Dendritic cell treated with granulocyte-macrophage colony-stimulating factor and Interleukin-4, amounts not matched to agents 40 ng/mL and 50 ng/mL, for 4 days (primary cell): Measurements from ENCODE around the gene KRTAP24-1.

Source experiments
- H3K27ac Mint-ChIP-seq: one replicate; pipeline ENCODE4 v1.8.0; 2022; ENCODE audit warnings: mild to moderate bottlenecking, mixed read lengths
- H3K27me3 Mint-ChIP-seq: one replicate; pipeline ENCODE4 v1.8.0; 2022; ENCODE audit warnings: mild to moderate bottlenecking, mixed read lengths
- H3K36me3 Mint-ChIP-seq: one replicate; pipeline ENCODE4 v1.8.0; 2022; ENCODE audit warnings: low read depth, mixed read lengths
- H3K4me1 Mint-ChIP-seq: one replicate; pipeline ENCODE4 v1.8.0; 2022; ENCODE audit warnings: low read depth, mixed read lengths
- H3K4me3 Mint-ChIP-seq: one replicate; pipeline ENCODE4 v1.8.0; 2022; ENCODE audit warnings: mild to moderate bottlenecking, moderate library complexity, mixed read lengths
- H3K9me3 Mint-ChIP-seq: one replicate; pipeline ENCODE4 v1.8.0; 2022; ENCODE audit warnings: mixed read lengths
- intact Hi-C: fragments of 100-400 bp; cut with micrococcal nuclease; formaldehyde crosslinking; loops from one replicate; pipeline ENCODE4 v1.15.0; 2022

Gene KRTAP24-1

DNA sequence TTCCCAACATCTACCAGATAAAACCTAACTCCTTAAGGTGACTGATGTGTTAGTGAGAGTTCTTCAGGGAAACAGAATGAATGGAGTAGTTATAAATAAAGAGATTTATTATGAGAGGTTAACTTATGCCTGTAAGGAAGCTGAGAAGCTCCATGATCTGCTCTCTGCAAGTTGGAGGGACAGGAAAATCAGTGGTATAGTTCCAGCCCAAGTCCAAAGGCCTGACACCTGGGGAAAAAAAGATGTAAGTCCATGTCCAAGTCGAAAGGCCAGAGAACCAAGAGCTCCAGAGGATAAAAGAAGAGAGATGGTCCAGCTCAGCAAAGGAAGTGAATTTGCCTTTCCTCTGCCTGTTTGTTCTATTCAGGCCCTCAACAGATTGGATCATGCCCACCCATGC is 27.1 kb downstream of the KRTAP24-1 start:
- no peak overlapping the region for H3K27ac Mint-ChIP-seq
- H3K27me3 Mint-ChIP-seq: no peaks in the 10 kb centered on the region
- intact Hi-C loops: no loop called here
- H3K4me3 Mint-ChIP-seq: no peak overlapping the region
- peaks cover 10% of the 10 kb centered on the region for H3K9me3 Mint-ChIP-seq
- H3K36me3 Mint-ChIP-seq: no peaks in the 10 kb centered on the region
- H3K4me1 Mint-ChIP-seq: no peaks in the 10 kb centered on the region

DNA sequence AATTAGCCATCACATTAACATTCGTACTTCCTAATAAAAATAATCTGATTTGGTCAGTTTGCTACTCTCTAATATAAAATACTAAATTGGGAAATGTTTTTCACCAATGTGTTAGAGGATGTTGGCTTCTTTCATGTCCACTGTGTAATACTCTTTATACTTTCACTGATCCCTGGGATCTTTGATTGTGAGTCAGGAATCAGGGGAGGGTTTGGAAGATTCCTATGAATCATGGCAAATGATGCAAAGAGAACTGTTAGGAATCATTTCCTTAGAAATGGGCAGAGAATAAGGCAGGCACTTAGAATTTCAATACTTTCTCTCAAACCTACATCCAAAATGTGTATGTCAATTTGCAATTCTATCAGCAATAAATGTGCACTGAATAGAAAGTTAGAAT is 31.0 kb downstream of the KRTAP24-1 start:
- intact Hi-C loops: no loop called here
- H3K4me1 Mint-ChIP-seq: no peaks in the 10 kb centered on the region

DNA sequence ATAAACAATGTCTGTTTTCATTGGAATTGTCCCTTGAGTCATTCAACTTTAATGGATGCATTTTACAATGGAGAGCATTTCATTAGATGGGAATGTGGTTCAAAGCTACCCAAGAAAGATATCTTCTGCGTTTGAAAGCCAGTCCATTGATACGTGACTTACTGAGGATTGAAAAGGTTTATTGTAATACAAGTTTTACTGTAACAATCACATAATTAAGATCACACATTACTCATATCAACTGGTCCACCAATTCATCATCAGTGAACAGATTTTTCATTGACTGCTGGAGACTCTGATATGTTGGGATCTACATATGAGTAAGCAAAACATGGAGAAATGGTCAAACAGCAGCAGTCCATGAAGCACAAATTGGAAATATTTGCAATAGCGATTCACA is 32.8 kb downstream of the KRTAP24-1 start:
- Mint-ChIP-seq H3K9me3 (peaks cover 10% of the 10 kb centered on the region), H3K27ac (no peak overlapping the region), H3K4me3 (no peak overlapping the region), H3K36me3 (no peaks in the 10 kb centered on the region), H3K4me1 (no peaks in the 10 kb centered on the region), H3K27me3 (no peaks in the 10 kb centered on the region)
- intact Hi-C loops: no loop called here

More for the DNA sequence above, 31.0 kb downstream of the KRTAP24-1 start:
- Mint-ChIP-seq H3K4me3 (no peak overlapping the region), H3K27me3 (no peaks in the 10 kb centered on the region), H3K9me3 (peaks cover 10% of the 10 kb centered on the region), H3K36me3 (no peaks in the 10 kb centered on the region), H3K27ac (no peak overlapping the region)

DNA sequence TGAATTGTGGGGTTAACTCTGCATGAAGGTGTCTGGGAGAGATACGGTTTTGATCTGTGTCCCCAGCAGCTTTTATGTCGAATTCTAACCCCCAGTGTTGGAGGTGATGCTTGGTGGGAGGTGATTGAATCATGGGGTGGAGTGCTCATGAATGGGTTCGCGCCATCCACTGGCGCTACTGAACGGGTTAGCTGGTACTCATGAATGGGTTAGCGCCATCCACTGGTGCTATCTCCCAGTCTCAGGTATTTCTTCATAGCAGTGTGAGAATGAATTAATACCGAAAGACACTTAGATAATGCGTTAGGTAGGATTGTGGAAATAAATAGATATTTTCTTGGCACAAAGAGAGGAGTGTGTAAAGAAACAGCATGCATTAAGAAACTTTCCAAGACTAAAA is 33.9 kb downstream of the KRTAP24-1 start:
- peaks cover 9% of the 10 kb centered on the region for H3K9me3 Mint-ChIP-seq
- no peaks in the 10 kb centered on the region for H3K36me3 Mint-ChIP-seq
- no peaks in the 10 kb centered on the region for H3K27me3 Mint-ChIP-seq
- H3K4me1 Mint-ChIP-seq: no peaks in the 10 kb centered on the region
- no peak overlapping the region for H3K27ac Mint-ChIP-seq
- no peak overlapping the region for H3K4me3 Mint-ChIP-seq
- intact Hi-C loops: no loop called here

DNA sequence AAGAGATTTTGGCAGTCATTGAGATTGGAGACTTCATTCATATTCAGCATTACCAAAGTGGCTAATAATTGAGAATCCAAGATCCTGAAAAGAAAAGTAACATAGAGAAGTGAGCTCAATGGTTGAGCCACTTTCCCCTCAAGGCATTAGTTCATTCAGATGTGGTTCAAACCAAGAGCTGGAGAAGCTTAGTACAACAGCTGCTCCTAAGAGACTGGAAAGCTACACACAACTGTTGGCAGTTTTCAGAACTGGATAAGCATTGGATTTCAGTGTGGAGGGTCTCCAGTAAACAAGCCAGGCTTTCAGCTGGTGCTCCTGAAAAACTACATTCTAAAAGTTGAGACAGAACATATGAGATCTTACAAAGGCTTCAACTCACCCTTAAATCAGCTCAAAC is 37.7 kb downstream of the KRTAP24-1 start:
- no peak overlapping the region for H3K27ac Mint-ChIP-seq
- intact Hi-C loops: no loop called here
- no peaks in the 10 kb centered on the region for H3K9me3 Mint-ChIP-seq
- H3K36me3 Mint-ChIP-seq: no peaks in the 10 kb centered on the region
- no peak overlapping the region for H3K4me3 Mint-ChIP-seq
- H3K4me1 Mint-ChIP-seq: no peaks in the 10 kb centered on the region
- no peaks in the 10 kb centered on the region for H3K27me3 Mint-ChIP-seq

DNA sequence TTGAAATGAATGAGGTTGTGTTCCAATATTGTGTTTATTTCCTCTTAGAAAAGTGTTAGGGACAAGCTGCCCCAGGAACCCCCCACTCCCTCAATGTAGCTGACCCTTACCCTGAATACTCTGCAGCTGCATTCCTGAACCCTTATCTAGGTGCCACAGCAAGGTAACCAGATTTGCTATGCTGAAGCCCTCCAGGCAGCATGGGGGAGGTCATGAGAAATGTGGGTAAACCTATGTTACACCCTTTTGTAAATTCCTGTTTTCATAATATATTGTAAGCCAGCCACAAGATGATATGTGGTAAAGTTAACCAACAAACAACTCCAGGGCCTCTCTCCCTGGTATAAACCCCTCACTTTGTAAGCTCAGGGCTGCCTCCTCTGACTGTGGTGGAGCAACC is 39.1 kb downstream of the KRTAP24-1 start:
- Mint-ChIP-seq H3K4me3 (no peak overlapping the region), H3K4me1 (no peaks in the 10 kb centered on the region), H3K27me3 (no peaks in the 10 kb centered on the region), H3K9me3 (no peaks in the 10 kb centered on the region), H3K36me3 (no peaks in the 10 kb centered on the region), H3K27ac (no peak overlapping the region)
- intact Hi-C loops: no loop called here

DNA sequence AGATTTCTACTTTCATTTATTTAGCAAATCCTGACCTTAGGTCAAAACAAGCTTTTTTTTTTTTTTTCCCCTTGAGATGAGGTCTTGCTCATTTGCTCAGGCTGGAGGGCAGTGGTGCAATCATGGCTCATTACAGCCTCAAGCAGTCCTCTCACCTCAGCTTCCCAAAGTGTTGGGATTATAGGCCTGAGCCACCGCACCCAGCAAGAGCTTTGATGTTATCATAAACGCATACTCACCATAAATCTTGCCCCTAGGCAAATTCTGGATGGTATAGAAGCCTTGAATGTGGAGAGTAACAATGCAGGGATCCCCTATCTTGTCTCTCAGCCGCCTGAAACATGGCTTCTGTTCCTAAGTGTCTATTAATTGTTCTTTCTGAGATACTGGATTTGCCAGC is 42.1 kb downstream of the KRTAP24-1 start:
- no peak overlapping the region for H3K27ac Mint-ChIP-seq
- no peaks in the 10 kb centered on the region for H3K9me3 Mint-ChIP-seq
- H3K27me3 Mint-ChIP-seq: no peaks in the 10 kb centered on the region
- H3K4me3 Mint-ChIP-seq: no peak overlapping the region
- H3K4me1 Mint-ChIP-seq: no peaks in the 10 kb centered on the region
- intact Hi-C loops: no loop called here
- no peaks in the 10 kb centered on the region for H3K36me3 Mint-ChIP-seq

DNA sequence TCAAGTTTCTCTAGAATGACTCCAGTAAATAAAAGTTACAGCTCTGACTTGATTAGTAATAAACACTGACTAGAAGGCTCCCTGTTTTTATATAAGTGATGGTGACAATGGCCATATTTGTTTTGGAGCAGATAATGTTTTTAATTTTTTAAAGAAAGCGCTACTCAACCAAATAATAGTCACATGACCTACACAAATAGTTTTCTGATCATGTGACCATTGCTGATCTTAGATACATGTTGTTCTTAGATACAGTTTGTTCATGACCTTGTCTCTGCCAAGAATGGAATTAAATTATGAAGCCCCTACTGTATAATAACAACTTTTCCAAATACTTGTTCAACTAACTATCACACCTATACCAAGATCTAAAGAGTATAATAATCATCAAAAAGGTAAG is 44.6 kb downstream of the KRTAP24-1 start:
- H3K9me3 Mint-ChIP-seq: no peaks in the 10 kb centered on the region
- no peak overlapping the region for H3K27ac Mint-ChIP-seq
- no peaks in the 10 kb centered on the region for H3K4me1 Mint-ChIP-seq
- intact Hi-C loops: no loop called here
- no peak overlapping the region for H3K4me3 Mint-ChIP-seq
- H3K27me3 Mint-ChIP-seq: no peaks in the 10 kb centered on the region
- no peaks in the 10 kb centered on the region for H3K36me3 Mint-ChIP-seq

DNA sequence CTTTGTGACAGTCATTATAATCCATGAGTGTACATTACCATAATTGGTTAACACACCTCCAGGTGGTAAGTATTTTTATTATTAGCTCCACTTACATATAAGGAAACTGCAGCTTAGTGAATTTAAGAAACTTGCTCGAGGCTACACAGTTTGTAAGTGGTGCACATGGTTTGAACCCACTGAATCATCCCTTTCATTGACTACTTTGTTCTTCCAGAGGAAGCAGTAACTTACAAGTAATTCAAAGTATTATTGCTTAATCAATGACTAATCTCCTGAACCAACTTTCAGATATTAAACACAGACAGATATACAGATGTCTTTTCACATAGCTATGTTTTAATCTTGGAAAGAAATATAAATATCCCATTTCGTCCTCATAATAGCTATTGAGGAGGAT is 48.1 kb downstream of the KRTAP24-1 start:
- Mint-ChIP-seq H3K27me3 (no peaks in the 10 kb centered on the region), H3K36me3 (no peaks in the 10 kb centered on the region), H3K4me3 (no peak overlapping the region), H3K27ac (no peak overlapping the region), H3K9me3 (no peaks in the 10 kb centered on the region), H3K4me1 (no peaks in the 10 kb centered on the region)
- intact Hi-C loops: no loop called here

DNA sequence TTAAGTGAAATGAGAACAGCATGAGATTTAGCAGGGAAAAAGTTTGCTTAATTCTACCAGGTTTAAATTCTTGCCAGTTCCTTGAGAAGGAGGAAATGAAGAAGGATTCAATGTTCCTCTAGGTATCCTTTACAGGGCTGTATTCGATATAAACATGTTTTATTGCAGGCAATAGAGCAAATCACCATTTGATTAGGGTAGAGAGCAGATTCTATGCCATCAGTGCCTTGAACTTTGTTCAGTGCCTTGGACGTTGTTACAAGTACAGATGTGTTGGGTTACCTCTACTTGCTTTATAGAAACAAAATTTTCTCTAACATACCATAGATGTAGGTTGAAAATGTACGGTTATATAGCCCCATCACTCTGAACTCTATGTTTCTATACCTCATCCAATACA is 48.7 kb downstream of the KRTAP24-1 start:
- Mint-ChIP-seq H3K4me3 (no peak overlapping the region), H3K27ac (no peak overlapping the region), H3K27me3 (no peaks in the 10 kb centered on the region), H3K4me1 (no peaks in the 10 kb centered on the region), H3K36me3 (no peaks in the 10 kb centered on the region), H3K9me3 (no peaks in the 10 kb centered on the region)
- intact Hi-C loops: no loop called here

DNA sequence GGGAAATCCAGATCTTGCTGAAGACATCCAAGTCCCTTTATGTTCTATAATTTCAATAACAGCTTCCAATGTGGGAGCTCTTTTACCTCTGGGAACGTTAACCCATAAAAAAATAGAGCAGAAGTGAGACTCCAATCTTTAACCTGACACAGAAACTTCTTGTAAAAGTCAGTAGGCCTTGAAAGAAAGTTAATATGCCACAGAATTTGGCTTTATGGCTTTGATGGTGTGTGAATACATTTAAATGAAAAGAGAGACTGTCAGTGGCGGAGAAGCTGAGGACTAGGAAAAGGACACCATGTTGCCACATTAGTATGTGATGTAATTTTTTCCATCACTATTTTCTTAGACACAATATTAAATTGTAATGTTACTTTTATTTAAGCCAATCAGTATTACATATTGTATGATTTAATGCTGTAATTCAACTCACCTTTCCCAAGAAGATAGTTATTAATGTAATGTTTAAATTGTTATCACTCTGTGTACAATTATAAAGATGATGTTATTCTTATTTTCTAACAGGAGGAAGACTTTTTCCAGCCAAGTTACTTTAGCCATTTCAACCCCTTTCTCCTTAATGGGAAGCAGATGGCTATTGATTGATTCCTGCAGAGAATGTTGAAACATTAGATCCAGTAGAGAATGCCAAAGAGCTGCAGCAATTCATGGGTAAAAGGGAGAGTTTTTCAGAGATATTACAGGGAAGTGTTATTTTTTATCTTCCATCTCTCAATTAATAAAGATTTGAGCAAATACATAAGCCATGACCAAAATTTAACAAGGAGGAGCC is 49.3 kb downstream of the KRTAP24-1 start:
- H3K4me1 Mint-ChIP-seq: no peaks in the 10 kb centered on the region
- intact Hi-C loops: no loop called here
- no peaks in the 10 kb centered on the region for H3K36me3 Mint-ChIP-seq
- H3K27ac Mint-ChIP-seq: no peak overlapping the region
- no peaks in the 10 kb centered on the region for H3K9me3 Mint-ChIP-seq
- H3K27me3 Mint-ChIP-seq: no peaks in the 10 kb centered on the region
- no peak overlapping the region for H3K4me3 Mint-ChIP-seq

DNA sequence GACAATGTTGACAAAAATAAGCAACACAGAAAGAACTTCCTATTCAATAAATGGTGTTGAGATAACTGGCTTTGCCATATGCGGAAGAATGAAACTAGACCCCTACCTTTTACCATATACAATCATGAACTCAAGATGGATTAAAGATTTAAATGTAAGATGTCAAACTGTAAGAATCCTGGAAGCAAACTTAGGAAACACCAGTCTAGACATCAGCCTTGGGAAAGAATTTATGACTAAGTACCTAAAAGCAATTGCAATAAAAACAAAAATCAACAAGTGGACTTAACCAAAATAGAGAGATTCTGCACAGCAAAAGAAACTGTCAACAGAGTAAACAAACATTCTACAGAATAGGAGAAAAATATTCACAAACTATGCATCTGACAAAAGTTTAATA is 50.7 kb downstream of the KRTAP24-1 start:
- H3K4me1 Mint-ChIP-seq: no peaks in the 10 kb centered on the region
- no peak overlapping the region for H3K27ac Mint-ChIP-seq
- H3K36me3 Mint-ChIP-seq: no peaks in the 10 kb centered on the region
- no peaks in the 10 kb centered on the region for H3K9me3 Mint-ChIP-seq
- no peak overlapping the region for H3K4me3 Mint-ChIP-seq
- intact Hi-C loops: no loop called here
- H3K27me3 Mint-ChIP-seq: no peaks in the 10 kb centered on the region
